Measurements from ENCODE around the gene OTOGL.
"Not testable (repeated sequence)": the region's sequence is repeated elsewhere in the genome, so short reads cannot be mapped to it uniquely, and the experiment has no call there.

The OTOGL gene

DNA sequence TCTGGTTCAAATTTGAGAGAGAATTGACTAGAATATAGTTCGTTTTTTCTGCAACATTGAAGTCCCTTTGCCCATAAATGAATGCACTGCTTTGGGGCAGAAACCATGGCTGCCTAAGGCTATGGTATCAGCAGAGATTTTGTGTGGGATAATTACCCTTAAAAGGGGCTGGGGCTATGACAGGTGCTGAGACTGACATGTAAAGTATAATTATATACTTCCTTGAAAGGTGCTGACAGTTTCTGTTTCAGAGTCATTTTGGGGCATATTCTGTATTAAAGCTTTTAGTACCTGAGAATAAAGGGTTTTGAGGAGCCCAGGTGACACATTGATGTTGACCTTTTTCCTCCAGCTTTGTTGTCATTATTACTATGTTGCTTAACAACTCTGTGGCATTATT is 194.4 kb downstream of the OTOGL start:
- no peak overlapping the region for H3K9ac ChIP-seq (ENCODE audit: low read length)
- no peaks in the 10 kb centered on the region for H4K20me1 ChIP-seq (ENCODE audit: insufficient read depth, low read length)
- no peaks in the 10 kb centered on the region for H3K9me3 ChIP-seq (ENCODE audit: low read length)
- H3K9me2 ChIP-seq (ENCODE audit: low read depth, low read length): no peaks in the 10 kb centered on the region
- no peaks in the 10 kb centered on the region for H3F3A ChIP-seq (ENCODE audit: insufficient read depth, low read length)
- H3K36me3 ChIP-seq (ENCODE audit: insufficient read depth, low read length): no peaks in the 10 kb centered on the region
- no peak overlapping the region for H3K4me3 ChIP-seq (ENCODE audit: low read depth, low read length, poor library complexity, severe bottlenecking)
- no peaks in the 10 kb centered on the region for H3K27me3 ChIP-seq (ENCODE audit: insufficient read depth, low read length)
- H3K4me1 ChIP-seq (ENCODE audit: insufficient read depth, low read length, severe bottlenecking): no peaks in the 10 kb centered on the region
- H3K79me2 ChIP-seq (ENCODE audit: insufficient read depth, low read length): no peaks in the 10 kb centered on the region
- H3K4me2 ChIP-seq (ENCODE audit: low read length): no peak overlapping the region
- no peak for TF ChIP-seq EZH2 (IDR thresholded peaks at IDR 0.05; ENCODE audit: borderline replicate concordance, low read length)
- TF ChIP-seq, protein P1, sequence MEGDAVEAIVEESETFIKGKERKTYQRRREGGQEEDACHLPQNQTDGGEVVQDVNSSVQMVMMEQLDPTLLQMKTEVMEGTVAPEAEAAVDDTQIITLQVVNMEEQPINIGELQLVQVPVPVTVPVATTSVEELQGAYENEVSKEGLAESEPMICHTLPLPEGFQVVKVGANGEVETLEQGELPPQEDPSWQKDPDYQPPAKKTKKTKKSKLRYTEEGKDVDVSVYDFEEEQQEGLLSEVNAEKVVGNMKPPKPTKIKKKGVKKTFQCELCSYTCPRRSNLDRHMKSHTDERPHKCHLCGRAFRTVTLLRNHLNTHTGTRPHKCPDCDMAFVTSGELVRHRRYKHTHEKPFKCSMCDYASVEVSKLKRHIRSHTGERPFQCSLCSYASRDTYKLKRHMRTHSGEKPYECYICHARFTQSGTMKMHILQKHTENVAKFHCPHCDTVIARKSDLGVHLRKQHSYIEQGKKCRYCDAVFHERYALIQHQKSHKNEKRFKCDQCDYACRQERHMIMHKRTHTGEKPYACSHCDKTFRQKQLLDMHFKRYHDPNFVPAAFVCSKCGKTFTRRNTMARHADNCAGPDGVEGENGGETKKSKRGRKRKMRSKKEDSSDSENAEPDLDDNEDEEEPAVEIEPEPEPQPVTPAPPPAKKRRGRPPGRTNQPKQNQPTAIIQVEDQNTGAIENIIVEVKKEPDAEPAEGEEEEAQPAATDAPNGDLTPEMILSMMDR (IDR thresholded peaks at IDR 0.05; ENCODE audit: low read length): no peak
- H2AFZ ChIP-seq (ENCODE audit: low read length): no peak overlapping the region
- H3K27ac ChIP-seq (ENCODE audit: low read depth, low read length, poor library complexity, severe bottlenecking): no peak overlapping the region

DNA sequence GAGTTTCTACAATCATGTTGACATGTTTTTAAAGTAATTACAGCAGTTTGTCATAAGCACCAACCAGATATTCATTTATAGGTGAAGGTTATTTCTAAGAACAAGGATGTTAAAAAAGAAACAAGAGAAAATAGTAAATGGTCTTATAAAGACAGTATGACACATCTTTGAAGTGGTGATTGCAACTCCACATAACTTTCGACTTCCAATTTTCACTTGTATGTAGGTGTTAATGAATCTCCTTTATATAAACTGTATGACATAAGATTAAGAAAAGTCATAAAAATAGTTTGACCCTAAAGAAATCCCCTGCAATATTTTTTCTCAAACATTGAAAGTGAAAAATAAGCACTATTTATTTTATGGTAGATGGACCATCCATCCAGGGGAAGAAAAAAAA is 199.9 kb downstream of the OTOGL start:
- Histone ChIP-seq H3F3A (ENCODE audit: insufficient read depth, low read length) (no peaks in the 10 kb centered on the region), H3K9me2 (ENCODE audit: low read depth, low read length) (no peaks in the 10 kb centered on the region), H3K4me1 (ENCODE audit: insufficient read depth, low read length, severe bottlenecking) (no peaks in the 10 kb centered on the region), H3K27me3 (ENCODE audit: insufficient read depth, low read length) (no peaks in the 10 kb centered on the region), H3K36me3 (ENCODE audit: insufficient read depth, low read length) (no peaks in the 10 kb centered on the region), H3K9ac (ENCODE audit: low read length) (no peak overlapping the region), H3K4me3 (ENCODE audit: low read depth, low read length, poor library complexity, severe bottlenecking) (no peak overlapping the region), H4K20me1 (ENCODE audit: insufficient read depth, low read length) (no peaks in the 10 kb centered on the region), H2AFZ (ENCODE audit: low read length) (no peak overlapping the region), H3K9me3 (ENCODE audit: low read length) (no peaks in the 10 kb centered on the region), H3K79me2 (ENCODE audit: insufficient read depth, low read length) (no peaks in the 10 kb centered on the region), H3K27ac (ENCODE audit: low read depth, low read length, poor library complexity, severe bottlenecking) (no peak overlapping the region), H3K4me2 (ENCODE audit: low read length) (no peak overlapping the region)
- TF ChIP-seq EZH2 (IDR thresholded peaks at IDR 0.05; ENCODE audit: borderline replicate concordance, low read length): no peak
- TF ChIP-seq, protein P1 (IDR thresholded peaks at IDR 0.05; ENCODE audit: low read length): no peak

DNA sequence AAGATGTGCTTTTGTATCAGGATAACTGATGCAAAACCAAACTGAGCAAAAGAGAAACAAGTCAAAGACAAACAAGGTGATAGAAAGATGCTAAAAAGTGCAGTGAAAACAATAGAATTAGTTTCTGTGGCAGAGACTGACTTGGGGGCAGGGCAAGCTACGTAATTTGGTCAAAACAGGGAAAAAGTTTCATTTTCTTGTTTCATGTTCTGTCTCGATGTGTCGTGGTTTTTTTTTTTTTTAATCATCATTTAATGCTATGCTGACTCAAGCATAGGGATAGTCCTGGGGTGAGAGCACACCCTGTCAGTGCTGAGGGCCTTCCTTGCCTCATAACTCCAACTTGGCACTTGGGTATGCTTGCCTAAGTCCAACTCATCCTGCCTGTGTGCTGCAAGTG is 200.6 kb downstream of the OTOGL start:
- Histone ChIP-seq H3K4me2 (ENCODE audit: low read length) (no peak overlapping the region), H2AFZ (ENCODE audit: low read length) (no peak overlapping the region), H3K9ac (ENCODE audit: low read length) (no peak overlapping the region)

DNA sequence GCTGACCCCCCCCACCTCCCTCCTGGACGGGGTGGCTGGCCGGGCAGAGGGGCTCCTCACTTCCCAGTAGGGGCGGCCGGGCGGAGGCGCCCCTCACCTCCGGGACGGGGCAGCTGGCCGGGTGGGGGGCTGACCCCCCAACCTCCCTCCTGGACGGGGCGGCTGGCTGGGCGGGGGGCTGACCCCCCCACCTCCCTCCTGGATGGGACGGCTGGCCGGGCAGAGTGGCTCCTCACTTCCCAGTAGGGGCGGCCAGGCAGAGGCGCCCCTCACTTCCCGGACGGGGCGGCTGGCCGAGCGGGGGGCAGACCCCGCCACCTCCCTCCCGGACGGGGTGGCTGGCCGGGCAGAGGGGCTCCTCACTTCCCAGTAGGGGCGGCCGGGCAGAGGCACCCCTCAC is 208.1 kb downstream of the OTOGL start:
- not testable (repeated sequence) for H3K9me3 ChIP-seq (ENCODE audit: low read length); H3F3A ChIP-seq (ENCODE audit: insufficient read depth, low read length); H3K9ac ChIP-seq (ENCODE audit: low read length); H3K9me2 ChIP-seq (ENCODE audit: low read depth, low read length); H3K36me3 ChIP-seq (ENCODE audit: insufficient read depth, low read length); H3K27ac ChIP-seq (ENCODE audit: low read depth, low read length, poor library complexity, severe bottlenecking); H2AFZ ChIP-seq (ENCODE audit: low read length); H3K79me2 ChIP-seq (ENCODE audit: insufficient read depth, low read length); H3K27me3 ChIP-seq (ENCODE audit: insufficient read depth, low read length); H3K4me1 ChIP-seq (ENCODE audit: insufficient read depth, low read length, severe bottlenecking); H4K20me1 ChIP-seq (ENCODE audit: insufficient read depth, low read length); H3K4me3 ChIP-seq (ENCODE audit: low read depth, low read length, poor library complexity, severe bottlenecking); H3K4me2 ChIP-seq (ENCODE audit: low read length)

More for the DNA sequence above, 200.6 kb downstream of the OTOGL start:
- Histone ChIP-seq H3K4me3 (ENCODE audit: low read depth, low read length, poor library complexity, severe bottlenecking) (no peak overlapping the region), H3F3A (ENCODE audit: insufficient read depth, low read length) (no peaks in the 10 kb centered on the region), H3K4me1 (ENCODE audit: insufficient read depth, low read length, severe bottlenecking) (no peaks in the 10 kb centered on the region), H4K20me1 (ENCODE audit: insufficient read depth, low read length) (no peaks in the 10 kb centered on the region), H3K27ac (ENCODE audit: low read depth, low read length, poor library complexity, severe bottlenecking) (no peak overlapping the region), H3K9me3 (ENCODE audit: low read length) (no peaks in the 10 kb centered on the region), H3K27me3 (ENCODE audit: insufficient read depth, low read length) (no peaks in the 10 kb centered on the region), H3K79me2 (ENCODE audit: insufficient read depth, low read length) (no peaks in the 10 kb centered on the region), H3K9me2 (ENCODE audit: low read depth, low read length) (no peaks in the 10 kb centered on the region), H3K36me3 (ENCODE audit: insufficient read depth, low read length) (no peaks in the 10 kb centered on the region)
- TF ChIP-seq, protein P1 (IDR thresholded peaks at IDR 0.05; ENCODE audit: low read length): no peak
- TF ChIP-seq EZH2 (IDR thresholded peaks at IDR 0.05; ENCODE audit: borderline replicate concordance, low read length): no peak
